Measurements from ENCODE around the gene TPD52L1. TPM values are rescaled to one million over a fixed set of nuclear protein-coding genes. Genes with fewer than 3 reads are reported as not detected.

TPD52L1 gene
- total RNA-seq, 1 donor from 2014 or later = 48.0 TPM

DNA sequence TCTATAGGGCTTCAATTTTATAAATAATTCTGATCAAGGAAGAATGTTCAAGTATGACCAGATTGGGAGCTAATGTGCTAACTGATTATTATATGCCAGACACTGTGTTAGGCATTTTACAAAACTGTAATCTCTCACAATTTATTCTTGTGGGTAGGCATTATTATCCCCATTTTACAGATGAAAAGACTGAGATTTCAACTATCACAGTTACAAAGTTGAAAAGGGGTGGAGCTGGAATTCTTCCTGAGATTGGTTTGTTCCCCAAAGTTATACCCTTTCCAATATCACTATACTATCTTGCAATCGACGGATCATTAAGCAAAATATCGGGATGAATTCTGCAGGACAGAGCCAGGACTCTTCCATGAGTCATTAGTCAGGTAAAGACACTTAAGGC, 57.1 kb downstream of the TPD52L1 start:
- H3K27me3 Mint-ChIP-seq (ENCODE audit: low read depth) = no peaks in the 10 kb centered on the region
- no peaks in the 10 kb centered on the region for H3K36me3 Mint-ChIP-seq (ENCODE audit: low read depth)
- H3K4me1 Mint-ChIP-seq (ENCODE audit: low read depth) = peaks cover 32% of the 10 kb centered on the region
- H3K9me3 Mint-ChIP-seq (ENCODE audit: low read depth) = no peaks in the 10 kb centered on the region
- no peak for DNase-seq (ENCODE audit: low spot score)
- H3K4me3 Mint-ChIP-seq (ENCODE audit: unreplicated experiment) = no peak overlapping the region
- H3K27ac Mint-ChIP-seq (ENCODE audit: unreplicated experiment) = no peak overlapping the region
- TF ChIP-seq, protein P1, sequence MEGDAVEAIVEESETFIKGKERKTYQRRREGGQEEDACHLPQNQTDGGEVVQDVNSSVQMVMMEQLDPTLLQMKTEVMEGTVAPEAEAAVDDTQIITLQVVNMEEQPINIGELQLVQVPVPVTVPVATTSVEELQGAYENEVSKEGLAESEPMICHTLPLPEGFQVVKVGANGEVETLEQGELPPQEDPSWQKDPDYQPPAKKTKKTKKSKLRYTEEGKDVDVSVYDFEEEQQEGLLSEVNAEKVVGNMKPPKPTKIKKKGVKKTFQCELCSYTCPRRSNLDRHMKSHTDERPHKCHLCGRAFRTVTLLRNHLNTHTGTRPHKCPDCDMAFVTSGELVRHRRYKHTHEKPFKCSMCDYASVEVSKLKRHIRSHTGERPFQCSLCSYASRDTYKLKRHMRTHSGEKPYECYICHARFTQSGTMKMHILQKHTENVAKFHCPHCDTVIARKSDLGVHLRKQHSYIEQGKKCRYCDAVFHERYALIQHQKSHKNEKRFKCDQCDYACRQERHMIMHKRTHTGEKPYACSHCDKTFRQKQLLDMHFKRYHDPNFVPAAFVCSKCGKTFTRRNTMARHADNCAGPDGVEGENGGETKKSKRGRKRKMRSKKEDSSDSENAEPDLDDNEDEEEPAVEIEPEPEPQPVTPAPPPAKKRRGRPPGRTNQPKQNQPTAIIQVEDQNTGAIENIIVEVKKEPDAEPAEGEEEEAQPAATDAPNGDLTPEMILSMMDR (IDR thresholded peaks at IDR 0.05) = no peak

DNA sequence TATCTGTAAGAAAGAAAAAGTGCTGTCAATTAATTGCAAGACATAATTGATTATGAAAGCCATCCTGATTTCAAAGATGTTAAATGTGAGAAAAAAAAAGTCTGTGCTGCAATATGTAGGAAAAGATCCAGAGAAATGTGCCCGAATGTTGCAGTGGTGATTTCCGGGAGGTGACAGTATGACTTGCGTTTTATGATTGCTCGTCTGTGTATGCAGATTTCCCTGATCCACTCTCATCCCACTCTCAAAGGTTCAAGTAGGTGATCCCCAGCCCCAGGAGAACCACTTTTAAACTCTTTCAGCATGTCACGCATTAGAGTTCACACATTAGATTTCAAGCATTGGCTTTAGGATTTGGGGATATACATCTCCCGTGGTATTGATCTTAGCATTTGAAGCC, 57.8 kb downstream of the TPD52L1 start:
- Mint-ChIP-seq H3K27me3 (ENCODE audit: low read depth) (no peaks in the 10 kb centered on the region), H3K36me3 (ENCODE audit: low read depth) (no peaks in the 10 kb centered on the region), H3K27ac (ENCODE audit: unreplicated experiment) (no peak overlapping the region), H3K4me1 (ENCODE audit: low read depth) (peaks cover 25% of the 10 kb centered on the region), H3K4me3 (ENCODE audit: unreplicated experiment) (no peak overlapping the region), H3K9me3 (ENCODE audit: low read depth) (no peaks in the 10 kb centered on the region)
- TF ChIP-seq, protein P1 (IDR thresholded peaks at IDR 0.05) = no peak
- DNase-seq (ENCODE audit: low spot score) = no peak

DNA sequence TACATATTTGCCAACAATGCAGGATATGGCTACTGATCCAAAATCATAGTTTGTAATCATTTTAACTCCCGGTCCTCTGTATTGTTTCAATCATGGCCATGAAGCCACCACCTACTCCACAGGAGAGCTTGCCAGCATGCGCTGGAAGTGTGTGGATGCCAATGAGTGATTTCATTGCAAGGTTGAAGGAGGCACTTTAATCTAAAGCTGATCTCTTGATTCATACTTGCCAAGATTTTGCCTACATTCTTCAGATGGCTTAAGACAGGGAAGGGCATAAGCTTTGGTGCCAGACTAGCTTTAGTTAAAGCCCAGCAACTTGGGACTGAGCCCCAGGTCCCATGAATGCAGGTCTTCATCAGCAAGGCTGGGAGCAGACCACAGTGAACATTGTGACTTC, 58.8 kb downstream of the TPD52L1 start:
- no peak for DNase-seq (ENCODE audit: low spot score)
- Mint-ChIP-seq H3K36me3 (ENCODE audit: low read depth) (no peaks in the 10 kb centered on the region), H3K4me1 (ENCODE audit: low read depth) (peaks cover 19% of the 10 kb centered on the region), H3K27ac (ENCODE audit: unreplicated experiment) (no peak overlapping the region), H3K9me3 (ENCODE audit: low read depth) (no peaks in the 10 kb centered on the region), H3K27me3 (ENCODE audit: low read depth) (no peaks in the 10 kb centered on the region), H3K4me3 (ENCODE audit: unreplicated experiment) (no peak overlapping the region)
- TF ChIP-seq, protein P1 (IDR thresholded peaks at IDR 0.05) = no peak

DNA sequence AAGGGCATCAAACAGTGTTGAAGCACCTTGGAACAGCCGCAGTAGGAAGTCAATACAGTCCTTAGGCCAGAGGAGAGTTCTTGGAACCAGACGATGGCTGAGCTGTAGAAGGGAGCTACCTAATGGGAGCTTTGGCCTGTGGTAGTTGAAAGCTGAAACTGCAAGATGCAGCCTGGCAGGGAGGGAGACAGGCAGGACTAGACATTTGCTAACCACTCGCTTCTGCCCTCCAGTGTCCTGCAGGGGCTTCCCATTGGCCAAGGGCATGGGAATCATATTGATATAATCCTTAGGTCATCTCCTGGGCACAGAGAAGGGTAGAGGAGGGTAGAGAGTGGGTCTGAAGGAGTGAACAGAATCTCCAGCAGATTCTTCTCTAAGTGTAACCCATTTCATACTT, 60.4 kb downstream of the TPD52L1 start:
- no peak overlapping the region for H3K4me3 Mint-ChIP-seq (ENCODE audit: unreplicated experiment)
- H3K9me3 Mint-ChIP-seq (ENCODE audit: low read depth) = no peaks in the 10 kb centered on the region
- TF ChIP-seq, protein P1 (IDR thresholded peaks at IDR 0.05) = no peak
- DNase-seq (ENCODE audit: low spot score) = no peak
- no peak overlapping the region for H3K27ac Mint-ChIP-seq (ENCODE audit: unreplicated experiment)
- no peaks in the 10 kb centered on the region for H3K36me3 Mint-ChIP-seq (ENCODE audit: low read depth)
- H3K27me3 Mint-ChIP-seq (ENCODE audit: low read depth) = no peaks in the 10 kb centered on the region
- peaks cover 11% of the 10 kb centered on the region for H3K4me1 Mint-ChIP-seq (ENCODE audit: low read depth)

DNA sequence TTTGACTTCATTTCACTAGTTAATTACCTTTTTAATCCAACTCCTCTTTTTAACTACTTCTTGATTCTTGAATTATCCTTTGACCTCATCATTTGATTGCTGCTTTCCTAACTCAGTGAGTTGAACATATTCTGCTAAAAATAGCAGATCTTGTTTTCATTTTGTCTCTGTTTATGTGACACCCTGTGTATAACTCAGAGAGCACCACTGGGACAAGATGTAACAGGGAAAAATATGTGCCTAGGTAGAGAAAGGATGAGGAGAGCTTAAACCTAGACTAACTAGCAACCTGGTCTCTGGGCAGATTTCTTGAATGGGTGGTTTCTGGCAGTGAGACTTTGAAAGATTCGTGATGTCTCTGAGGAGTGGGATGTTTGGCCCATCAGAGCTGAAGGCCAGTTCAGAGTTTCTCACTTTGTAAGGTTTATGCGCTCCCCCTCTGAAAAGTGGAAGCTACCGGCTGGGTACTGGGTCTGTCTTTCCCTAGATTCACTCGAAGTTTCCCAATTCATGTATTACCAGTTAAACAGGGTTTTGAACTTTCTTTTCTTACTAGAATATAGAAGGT, 61.8 kb downstream of the TPD52L1 start:
- Mint-ChIP-seq H3K4me3 (ENCODE audit: unreplicated experiment) (no peak overlapping the region), H3K27me3 (ENCODE audit: low read depth) (no peaks in the 10 kb centered on the region), H3K4me1 (ENCODE audit: low read depth) (peaks cover 20% of the 10 kb centered on the region), H3K9me3 (ENCODE audit: low read depth) (no peaks in the 10 kb centered on the region), H3K36me3 (ENCODE audit: low read depth) (no peaks in the 10 kb centered on the region), H3K27ac (ENCODE audit: unreplicated experiment) (no peak overlapping the region)
- no peak for DNase-seq (ENCODE audit: low spot score)
- TF ChIP-seq, protein P1 (IDR thresholded peaks at IDR 0.05) = no peak

All from chondrocyte (in vitro differentiated cells).